HEK293 (cell line): Measurements from ENCODE around the gene APOC1.

Experiments
- BCL6B ChIP-seq: fragments of 450-650 bp; formaldehyde crosslinking; IDR thresholded peaks from 2 replicates; pipeline ENCODE4 v1.5.1; 2017; ENCODE audit warnings: missing biosample characterization, missing genetic modification characterization
- ELK4 ChIP-seq: IDR thresholded peaks from 2 replicates; pipeline ENCODE4 v1.6.1; 2011; ENCODE audit warnings: mild to moderate bottlenecking, low read depth, low read length, borderline replicate concordance
- FEZF1 ChIP-seq: fragments of 450-650 bp; formaldehyde crosslinking; IDR thresholded peaks from 2 replicates; pipeline ENCODE4 v1.5.1; 2016; ENCODE audit warnings: missing biosample characterization, missing genetic modification characterization
- GLIS1 ChIP-seq: fragments of 450-650 bp; formaldehyde crosslinking; IDR thresholded peaks from 2 replicates; pipeline ENCODE4 v1.5.1; 2016; ENCODE audit warnings: missing biosample characterization, missing genetic modification characterization
- HOXD13 ChIP-seq: sonication (generic); formaldehyde crosslinking; IDR thresholded peaks from 2 replicates; pipeline ENCODE4 v1.8.0; 2022; ENCODE audit warnings: missing genetic modification reagents, borderline replicate concordance
- PBX3 ChIP-seq: sonication (generic); formaldehyde crosslinking; IDR thresholded peaks from 2 replicates; pipeline ENCODE4 v1.8.1; 2022; ENCODE audit warnings: mild to moderate bottlenecking, moderate library complexity, missing genetic modification reagents
- YY1 ChIP-seq: fragments of 450-650 bp; formaldehyde crosslinking; IDR thresholded peaks from 2 replicates; pipeline ENCODE4 v1.5.1; 2018; ENCODE audit warnings: missing biosample characterization, missing genetic modification characterization
- ZBTB20 ChIP-seq: fragments of 450-650 bp; formaldehyde crosslinking; IDR thresholded peaks from 2 replicates; pipeline ENCODE4 v1.5.1; 2016; ENCODE audit warnings: missing biosample characterization, missing genetic modification characterization
- ZBTB26 ChIP-seq: fragments of 450-650 bp; formaldehyde crosslinking; optimal IDR thresholded peaks from 2 replicates; pipeline ENCODE3; 2016; ENCODE audit warnings: missing biosample characterization, mild to moderate bottlenecking, missing genetic modification characterization
- ZFHX2 ChIP-seq: fragments of 450-650 bp; formaldehyde crosslinking; conservative IDR thresholded peaks from 2 replicates; pipeline ENCODE4 v1.5.1; 2016; ENCODE audit warnings: missing biosample characterization, missing genetic modification characterization
- ZNF114 ChIP-seq: fragments of 450-650 bp; formaldehyde crosslinking; IDR thresholded peaks from 2 replicates; pipeline ENCODE4 v1.5.0; 2017; ENCODE audit warnings: missing biosample characterization, missing genetic modification characterization
- ZNF146 ChIP-seq: fragments of 450-650 bp; formaldehyde crosslinking; IDR thresholded peaks from 2 replicates; pipeline ENCODE4 v1.5.1; 2016; ENCODE audit warnings: missing biosample characterization, missing genetic modification characterization
- ZNF2 ChIP-seq: fragments of 450-650 bp; formaldehyde crosslinking; IDR thresholded peaks from 2 replicates; pipeline ENCODE4 v1.5.1; 2016; ENCODE audit warnings: missing biosample characterization, missing genetic modification characterization
- ZNF202 ChIP-seq: fragments of 450-650 bp; formaldehyde crosslinking; IDR thresholded peaks from 2 replicates; pipeline ENCODE4 v1.5.1; 2016; ENCODE audit warnings: missing biosample characterization, missing genetic modification characterization, borderline replicate concordance
- ZNF26 ChIP-seq: fragments of 450-650 bp; formaldehyde crosslinking; IDR thresholded peaks from 2 replicates; pipeline ENCODE4 v1.5.1; 2016; ENCODE audit warnings: missing biosample characterization, missing genetic modification characterization
- ZNF274 ChIP-seq, 2 experiments: fragments of 200-500 bp in 1 of 2; fragments of 450-650 bp in 1 of 2; sonication (Bioruptor generic) in 1 of 2; formaldehyde crosslinking in 1 of 2; IDR thresholded peaks; 2 replicates each; pipeline versions ENCODE4 v1.5.1 to v1.6.1; 2014 to 2016; ENCODE audit warnings: borderline replicate concordance in 1 of 2, inconsistent platforms in 1 of 2, low read length in 1 of 2, missing biosample characterization in 1 of 2, missing genetic modification characterization in 1 of 2
- ZNF280C ChIP-seq: fragments of 450-650 bp; formaldehyde crosslinking; IDR thresholded peaks from 2 replicates; pipeline ENCODE4 v1.5.1; 2016; ENCODE audit warnings: missing biosample characterization, missing genetic modification characterization
- ZNF426 ChIP-seq: fragments of 450-650 bp; formaldehyde crosslinking; IDR thresholded peaks from 2 replicates; pipeline ENCODE4 v1.5.1; 2017; ENCODE audit warnings: missing biosample characterization, missing genetic modification characterization, mild to moderate bottlenecking, inconsistent platforms, moderate library complexity
- ZNF48 ChIP-seq: fragments of 450-650 bp; formaldehyde crosslinking; IDR thresholded peaks from 2 replicates; pipeline ENCODE4 v1.5.1; 2016; ENCODE audit warnings: missing biosample characterization, missing genetic modification characterization
- ZNF529 ChIP-seq: fragments of 450-650 bp; formaldehyde crosslinking; IDR thresholded peaks from 2 replicates; pipeline ENCODE4 v1.5.1; 2017; ENCODE audit warnings: missing genetic modification characterization, missing biosample characterization; ENCODE audit not compliant: insufficient replicate concordance
- ZNF530 ChIP-seq: fragments of 450-650 bp; formaldehyde crosslinking; IDR thresholded peaks from 2 replicates; pipeline ENCODE4 v1.5.1; 2016; ENCODE audit warnings: low read depth, missing biosample characterization, missing genetic modification characterization
- ZNF548 ChIP-seq: fragments of 450-650 bp; formaldehyde crosslinking; IDR thresholded peaks from 2 replicates; pipeline ENCODE4 v1.5.1; 2016; ENCODE audit warnings: missing biosample characterization, missing genetic modification characterization
- ZNF580 ChIP-seq: fragments of 450-650 bp; formaldehyde crosslinking; IDR thresholded peaks from 2 replicates; pipeline ENCODE4 v1.5.1; 2016; ENCODE audit warnings: missing biosample characterization, missing genetic modification characterization
- ZNF623 ChIP-seq: fragments of 450-650 bp; formaldehyde crosslinking; IDR thresholded peaks from 2 replicates; pipeline ENCODE4 v1.5.1; 2016; ENCODE audit warnings: missing biosample characterization, missing genetic modification characterization
- ZNF654 ChIP-seq: fragments of 450-650 bp; formaldehyde crosslinking; IDR thresholded peaks from 2 replicates; pipeline ENCODE4 v1.5.1; 2016; ENCODE audit warnings: low read depth, missing biosample characterization, missing genetic modification characterization
- ZNF707 ChIP-seq: fragments of 450-650 bp; formaldehyde crosslinking; IDR thresholded peaks from 2 replicates; pipeline ENCODE4 v1.5.1; 2016; ENCODE audit warnings: missing biosample characterization, missing genetic modification characterization
- ZNF747 ChIP-seq: fragments of 450-650 bp; formaldehyde crosslinking; IDR thresholded peaks from 2 replicates; pipeline ENCODE4 v1.5.1; 2016; ENCODE audit warnings: missing biosample characterization, missing genetic modification characterization
- ZSCAN5A ChIP-seq: fragments of 450-650 bp; formaldehyde crosslinking; IDR thresholded peaks from 2 replicates; pipeline ENCODE4 v1.5.1; 2016; ENCODE audit warnings: missing biosample characterization, missing genetic modification characterization

Gene APOC1

GRCh38 chr19:44954649-44955504, 40.5 kb downstream of the APOC1 start, which contains the start of gene CLPTM1 (continued):
- TF ChIP-seq YY1 = no peak; the same call in 1 of the 2 replicates
- peak; percentile 77; the same call in 1 of the 2 replicates for TF ChIP-seq ELK4
- TF ChIP-seq ZBTB20 (tag by site-specific recombination) = no peak
- no peak for TF ChIP-seq ZBTB26
- TF ChIP-seq ZFHX2 = no peak; the same call in 1 of the 2 replicates
- peak; percentile 91 for TF ChIP-seq ZNF2
- TF ChIP-seq ZNF48 = no peak
- peak; percentile 36 for TF ChIP-seq ZNF580 (tag by site-specific recombination)
- TF ChIP-seq ZNF146 (tag by site-specific recombination) = no peak
- TF ChIP-seq PBX3 (CRISPR knock-in tag) = no peak
- 0 out of 2 replicates have a peak, but pooled peaks have one; percentile 59 for TF ChIP-seq HOXD13 (CRISPR knock-in tag)
- TF ChIP-seq FEZF1 (tag by site-specific recombination) = peak; percentile 63; the same call in 1 of the 2 replicates
- no peak for TF ChIP-seq ZNF529 (tag by site-specific recombination)
- no peak for TF ChIP-seq ZNF202
- TF ChIP-seq ZNF747 (tag by site-specific recombination) = no peak
- TF ChIP-seq ZNF114 (tag by site-specific recombination) = no peak
- TF ChIP-seq ZNF707 (tag by site-specific recombination) = no peak
- TF ChIP-seq ZNF426 (tag by site-specific recombination) = no peak
- TF ChIP-seq ZNF274 (IDR thresholded peaks at IDR 0.05; ENCODE audit: low read length) = no peak
- TF ChIP-seq ZNF274 (tag by site-specific recombination; IDR thresholded peaks at IDR 0.05; ENCODE audit: borderline replicate concordance) = no peak
- TF ChIP-seq ZNF26 (tag by site-specific recombination) = no peak
- no peak for TF ChIP-seq GLIS1
- no peak for TF ChIP-seq ZNF280C (tag by site-specific recombination)
- no peak for TF ChIP-seq ZSCAN5A
- no peak for TF ChIP-seq ZNF548 (tag by site-specific recombination)
- no peak for TF ChIP-seq ZNF623 (tag by site-specific recombination)
- no peak for TF ChIP-seq ZNF654
- TF ChIP-seq BCL6B (tag by site-specific recombination) = no peak
- no peak for TF ChIP-seq ZNF530
